Stimulated activated naive B cell treated with anti-CD40 and anti-IgM and Interleukin-4, amounts not matched to agents 10 μg/mL and 1 μg/mL and 100 μg/mL, for 72 hours (primary cell): Measurements from ENCODE around the gene TTF2.
A peak's percentile ranks its signal among the peaks of the same experiment; 100 is the strongest.
"Not testable (repeated sequence)": the region's sequence is repeated elsewhere in the genome, so short reads cannot be mapped to it uniquely, and the experiment has no call there.

Source experiments
- ATAC-seq, 2 donors: fragments of 150-1000 bp; cut with Tn5 transposase; replicated peaks; 2 replicates each; pipeline ENCODE4 v1.10.0; 2021; ENCODE audit warnings: moderate library complexity in 1 of 2
- DNase-seq: peaks from one replicate; pipeline ENCODE4 v3.0.0; 2021
- H3K27ac Mint-ChIP-seq: one replicate; pipeline ENCODE4 v1.8.0; 2022; ENCODE audit warnings: mild to moderate bottlenecking, mixed read lengths
- H3K27me3 Mint-ChIP-seq, 2 donors: one replicate each; pipeline ENCODE4 v1.8.0; 2022; ENCODE audit warnings: mixed read lengths in 2 of 2
- H3K36me3 Mint-ChIP-seq, 2 donors: one replicate each; pipeline ENCODE4 v1.8.0; 2022; ENCODE audit warnings: mixed read lengths in 2 of 2, mild to moderate bottlenecking in 1 of 2
- H3K4me1 Mint-ChIP-seq, 2 donors: one replicate each; pipeline ENCODE4 v1.8.0; 2022; ENCODE audit warnings: mixed read lengths in 2 of 2, mild to moderate bottlenecking in 1 of 2
- H3K4me3 Mint-ChIP-seq, 2 donors: one replicate each; pipeline ENCODE4 v1.8.0; 2022; ENCODE audit warnings: mild to moderate bottlenecking in 2 of 2, mixed read lengths in 2 of 2, moderate library complexity in 1 of 2
- H3K9me3 Mint-ChIP-seq, 2 donors: one replicate each; pipeline ENCODE4 v1.8.0; 2022; ENCODE audit warnings: mixed read lengths in 2 of 2, mild to moderate bottlenecking in 1 of 2

Gene TTF2

GRCh38 chr1:117112047-117112717 lies 52.1 kb downstream of the TTF2 start:
- Mint-ChIP-seq H3K36me3 (peaks cover 7 to 14% of the 10 kb centered on the region in 2 donors), H3K4me3 (no peak overlapping the region), H3K27ac (no peak overlapping the region), H3K9me3 (peaks cover 0 to 1% of the 10 kb centered on the region in 2 donors), H3K4me1 (peaks cover 0 to 5% of the 10 kb centered on the region in 2 donors), H3K27me3 (no peaks in the 10 kb centered on the region)
- DNase-seq (no peak), ATAC-seq (no peak)

- Mint-ChIP-seq H3K4me1 (peaks cover 0 to 3% of the 10 kb centered on the region in 2 donors), H3K27me3 (no peaks in the 10 kb centered on the region), H3K9me3 (no peaks in the 10 kb centered on the region), H3K27ac (no peak overlapping the region), H3K4me3 (no peak overlapping the region), H3K36me3 (peaks cover 5 to 11% of the 10 kb centered on the region in 2 donors)
- ATAC-seq (no peak), DNase-seq (no peak)
These were observed 53.1 kb downstream of the TTF2 start for GRCh38 chr1:117113199-117113598.

- Mint-ChIP-seq H3K27ac (no peak overlapping the region), H3K27me3 (no peaks in the 10 kb centered on the region)
These were observed 54.8 kb downstream of the TTF2 start for GRCh38 chr1:117114877-117115276.

GRCh38 chr1:117116090-117116783 lies 56.1 kb downstream of the TTF2 start:
- Mint-ChIP-seq H3K36me3 (peaks cover 1 to 4% of the 10 kb centered on the region in 2 donors), H3K4me1 (peaks cover 4 to 6% of the 10 kb centered on the region in 2 donors), H3K9me3 (no peaks in the 10 kb centered on the region), H3K27me3 (no peaks in the 10 kb centered on the region), H3K4me3 (no peak overlapping the region), H3K27ac (no peak overlapping the region)
- ATAC-seq (no peak), DNase-seq (no peak)

More at GRCh38 chr1:117114877-117115276, 54.8 kb downstream of the TTF2 start:
- no peaks in the 10 kb centered on the region for H3K4me1 Mint-ChIP-seq
- no peak overlapping the region for H3K4me3 Mint-ChIP-seq
- no peaks in the 10 kb centered on the region for H3K9me3 Mint-ChIP-seq
- no peak for ATAC-seq
- peaks cover 1 to 4% of the 10 kb centered on the region in 2 donors for H3K36me3 Mint-ChIP-seq
- DNase-seq, result no peak

GRCh38 chr1:117116784-117117130 lies 56.6 kb downstream of the TTF2 start:
- ATAC-seq (no peak), DNase-seq (no peak)
- Mint-ChIP-seq H3K36me3 (peaks cover 1 to 4% of the 10 kb centered on the region in 2 donors), H3K27me3 (no peaks in the 10 kb centered on the region), H3K27ac (no peak overlapping the region), H3K9me3 (no peaks in the 10 kb centered on the region), H3K4me1 (peaks cover 5 to 6% of the 10 kb centered on the region in 2 donors), H3K4me3 (no peak overlapping the region)

- Mint-ChIP-seq H3K27ac (no peak overlapping the region), H3K9me3 (no peaks in the 10 kb centered on the region), H3K4me1 (peaks cover 5 to 6% of the 10 kb centered on the region in 2 donors), H3K27me3 (no peaks in the 10 kb centered on the region), H3K4me3 (no peak overlapping the region), H3K36me3 (peaks cover 1 to 4% of the 10 kb centered on the region in 2 donors)
- DNase-seq (no peak), ATAC-seq (no peak)
These were observed 57.6 kb downstream of the TTF2 start for GRCh38 chr1:117117697-117118096.

DNA sequence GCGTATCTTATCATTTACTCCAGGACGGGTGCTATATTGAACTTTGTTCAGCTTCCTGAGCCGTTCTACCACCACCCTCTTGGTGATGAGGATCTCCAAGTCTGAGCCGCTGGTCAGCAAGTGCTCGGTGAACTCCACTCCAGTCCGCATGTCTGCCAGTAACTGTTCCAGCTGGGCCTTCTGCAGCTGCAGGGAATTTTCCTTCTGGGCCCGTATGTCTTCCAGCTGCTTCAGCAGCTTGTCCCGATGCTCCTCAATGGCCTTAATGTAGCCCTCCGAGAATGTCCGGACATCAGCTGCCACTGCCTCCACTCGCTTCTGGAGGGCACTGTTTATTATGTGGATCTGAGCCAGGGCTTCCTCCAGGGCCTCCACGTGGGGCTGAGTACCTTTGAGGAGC lies 58.0 kb downstream of the TTF2 start:
- Mint-ChIP-seq H3K9me3 (no peaks in the 10 kb centered on the region), H3K36me3 (peaks cover 1 to 4% of the 10 kb centered on the region in 2 donors), H3K27ac (no peak overlapping the region), H3K4me3 (no peak overlapping the region), H3K4me1 (peaks cover 5 to 6% of the 10 kb centered on the region in 2 donors), H3K27me3 (no peaks in the 10 kb centered on the region)
- ATAC-seq (no peak), DNase-seq (no peak)

GRCh38 chr1:117119144-117119543 lies 59.0 kb downstream of the TTF2 start:
- not testable (repeated sequence) for DNase-seq, ATAC-seq, H3K4me1 Mint-ChIP-seq, H3K27ac Mint-ChIP-seq, H3K27me3 Mint-ChIP-seq, H3K9me3 Mint-ChIP-seq, H3K4me3 Mint-ChIP-seq, H3K36me3 Mint-ChIP-seq

GRCh38 chr1:117120774-117121588 lies 60.9 kb downstream of the TTF2 start:
- no peak overlapping the region for H3K27ac Mint-ChIP-seq
- peaks cover 1 to 4% of the 10 kb centered on the region in 2 donors for H3K36me3 Mint-ChIP-seq
- ATAC-seq (no peak), DNase-seq (no peak)
- H3K9me3 Mint-ChIP-seq, result no peaks in the 10 kb centered on the region
- peak overlapping the region; percentile 89 to 91 for H3K4me3 Mint-ChIP-seq
- peaks cover 5 to 6% of the 10 kb centered on the region in 2 donors for H3K4me1 Mint-ChIP-seq
- H3K27me3 Mint-ChIP-seq, result no peaks in the 10 kb centered on the region

- Mint-ChIP-seq H3K9me3 (no peaks in the 10 kb centered on the region), H3K4me1 (peaks cover 5 to 6% of the 10 kb centered on the region in 2 donors), H3K27ac (peak within 1 kb of the TSS; percentile 88), H3K27me3 (peaks cover 3% of the 10 kb centered on the region in 2 donors), H3K4me3 (peak within 1 kb of the TSS; percentile 89 to 91), H3K36me3 (peaks cover under 1 to 4% of the 10 kb centered on the region in 2 donors)
- ATAC-seq, result peak; percentile 89 to 93
- peak; percentile 87 for DNase-seq
These were observed 61.6 kb downstream of the TTF2 start, which contains the start of gene TRIM45 for GRCh38 chr1:117121589-117122329. Gene TRIM45 (minus strand): TSS chr1:117121749. CDS start chr1:117121201, 548 bp downstream.

DNA sequence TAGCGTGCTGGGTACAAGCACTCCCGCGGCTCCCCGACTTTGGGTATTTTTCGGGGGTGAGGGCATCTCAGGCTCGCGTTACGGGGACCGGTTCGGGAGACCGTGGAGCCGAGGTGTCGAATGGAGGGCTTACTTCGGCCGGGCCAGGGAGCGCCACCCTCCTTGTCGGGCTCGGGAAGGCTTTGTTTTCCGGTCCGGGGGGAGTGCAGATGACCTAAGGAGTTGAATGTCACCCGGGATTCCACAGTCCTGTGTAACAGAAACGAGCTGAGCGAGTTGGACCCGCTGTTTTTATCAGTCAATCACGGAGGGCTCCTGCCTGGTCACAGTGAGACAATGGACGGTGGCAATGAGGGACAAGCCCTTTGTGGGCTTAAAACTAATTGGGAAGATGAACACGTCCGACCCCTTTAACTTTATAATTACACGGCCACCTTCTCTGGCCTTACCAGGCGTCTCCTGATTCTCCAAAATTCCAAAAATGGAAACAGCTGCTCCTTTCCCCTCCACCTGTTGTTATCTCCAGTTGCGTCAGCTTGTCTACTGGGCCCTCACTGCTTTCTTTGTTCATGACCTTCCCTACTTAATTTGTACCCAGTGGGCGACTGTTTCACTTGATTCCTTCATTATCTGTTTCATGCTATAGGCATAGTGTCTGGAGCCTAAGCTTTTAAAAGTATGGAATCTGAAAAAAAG lies 62.4 kb downstream of the TTF2 start:
- no peak for DNase-seq
- H3K9me3 Mint-ChIP-seq, result no peaks in the 10 kb centered on the region
- peaks cover 0 to 3% of the 10 kb centered on the region in 2 donors for H3K36me3 Mint-ChIP-seq
- H3K27ac Mint-ChIP-seq, result no peak overlapping the region
- peaks cover 5 to 6% of the 10 kb centered on the region in 2 donors for H3K4me1 Mint-ChIP-seq
- peak overlapping the region; percentile 89 to 91 for H3K4me3 Mint-ChIP-seq
- ATAC-seq, result no peak
- peaks cover 8% of the 10 kb centered on the region in 2 donors for H3K27me3 Mint-ChIP-seq

DNA sequence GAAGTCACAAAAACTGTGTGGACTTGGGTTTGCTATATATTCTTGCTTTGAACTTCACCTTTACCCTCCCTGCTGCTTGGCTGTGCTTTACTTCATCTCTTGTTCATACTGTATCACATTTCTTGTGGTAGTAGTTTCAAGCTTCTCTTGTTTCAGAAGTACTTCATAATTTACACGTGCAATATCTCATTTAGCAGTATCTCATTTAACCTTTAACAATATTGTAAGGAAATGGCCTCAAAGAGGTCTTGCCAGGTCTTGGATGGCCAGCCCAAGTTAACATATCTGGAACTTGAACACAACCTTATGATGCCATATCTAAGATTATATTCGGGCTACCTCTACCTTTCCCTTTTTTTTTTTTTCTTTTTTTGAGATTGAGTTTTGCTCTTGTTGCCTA lies 63.1 kb downstream of the TTF2 start:
- H3K27me3 Mint-ChIP-seq, result peaks cover 8 to 11% of the 10 kb centered on the region in 2 donors
- no peak overlapping the region for H3K4me3 Mint-ChIP-seq

GRCh38 chr1:117124661-117125060 lies 64.5 kb downstream of the TTF2 start:
- peaks cover 5 to 6% of the 10 kb centered on the region in 2 donors for H3K4me1 Mint-ChIP-seq
- no peaks in the 10 kb centered on the region for H3K9me3 Mint-ChIP-seq
- no peak overlapping the region for H3K4me3 Mint-ChIP-seq
- no peaks in the 10 kb centered on the region for H3K36me3 Mint-ChIP-seq
- no peak for DNase-seq
- peaks cover 8 to 12% of the 10 kb centered on the region in 2 donors for H3K27me3 Mint-ChIP-seq
- H3K27ac Mint-ChIP-seq, result no peak overlapping the region
- ATAC-seq, result no peak

More for the DNA sequence above, 63.1 kb downstream of the TTF2 start:
- Mint-ChIP-seq H3K27ac (no peak overlapping the region), H3K4me1 (peaks cover 5 to 6% of the 10 kb centered on the region in 2 donors), H3K36me3 (no peaks in the 10 kb centered on the region), H3K9me3 (no peaks in the 10 kb centered on the region)
- DNase-seq, result no peak
- ATAC-seq, result no peak
